HepG2 (cell line): ENCODE measurements around the gene NFKB1. TPM values are rescaled to one million over a fixed set of nuclear protein-coding genes. Genes with fewer than 3 reads are reported as not detected.

ENCODE experiments used
- ATAC-seq: fragments of 200-7000 bp; cut with Tn5 transposase; 3 replicates; pipeline ENCODE4 v1.9.1; 2020; ENCODE audit warnings: mild to moderate bottlenecking, moderate library complexity
- BruUV-seq: library from RNA; stranded (reverse); fragments of 400-500 nt; replicated peaks from 2 replicates; lab custom pipeline; 2021; lab: Mats Ljungman, UMichigan
- CTCF ChIA-PET: fragments of 300-600 bp; formaldehyde crosslinking; extraction: SDS; loops from one replicate; lab custom pipeline; 2021; ENCODE audit warnings: low total read pairs, inconsistent platforms, low intra/inter-chr PET ratio; lab: Yijun Ruan, JAX
- POLR2A ChIA-PET: fragments of 350-600 bp; sonication (Branson Sonifier 250); formaldehyde crosslinking; loops from one replicate; lab custom pipeline; 2020; ENCODE audit warnings: antibody characterized with exemption, inconsistent platforms; lab: Yijun Ruan, JAX
- DNase-seq: peaks from one replicate; pipeline ENCODE4 v3.0.0-alpha.2; 2015; ENCODE audit warnings: low spot score
- FAIRE-seq: peaks from 3 replicates; lab custom pipeline; 2011; peaks lifted over from hg19 to GRCh38; lab: Jason Lieb, UNC
- H2AFZ ChIP-seq: one replicate; pipeline ENCODE4 v1.6.1; 2011; ENCODE audit warnings: low read length, inconsistent platforms
- H3K27ac ChIP-seq: fragments of 300-600 bp; 3 replicates; pipeline ENCODE4 v1.8.0; 2011; ENCODE audit warnings: mixed run types, mild to moderate bottlenecking, mixed read lengths, low read length, inconsistent platforms; ENCODE audit not compliant: insufficient read depth; ENCODE audit errors: extremely low read length
- H3K27me3 ChIP-seq, 2 experiments: fragments of 200-600 bp in 1 of 2; 2 replicates in 1 of 2; 3 replicates in 1 of 2; pipeline versions ENCODE4 v1.6.0 to v1.8.0; 2011; ENCODE audit warnings: low read length in 2 of 2, mild to moderate bottlenecking in 2 of 2, moderate library complexity in 2 of 2, inconsistent platforms in 1 of 2; ENCODE audit not compliant: insufficient read depth in 2 of 2, control insufficient read depth in 1 of 2
- H3K36me3 ChIP-seq, 2 experiments: fragments of 200-600 bp in 1 of 2; replicated peaks in 1 of 2; 2 replicates in 1 of 2; 3 replicates in 1 of 2; pipeline versions ENCODE4 v1.5.1 to v1.8.0; 2011; ENCODE audit warnings: low read length in 2 of 2, inconsistent platforms in 1 of 2; ENCODE audit not compliant: insufficient read depth in 2 of 2, control insufficient read depth in 1 of 2
- H3K4me1 ChIP-seq: 2 replicates; pipeline ENCODE4 v1.5.1; 2012; ENCODE audit warnings: low read length, inconsistent platforms; ENCODE audit not compliant: insufficient read depth
- H3K4me2 ChIP-seq: 2 replicates; pipeline ENCODE4 v1.6.0; 2011; ENCODE audit warnings: low read depth, low read length, inconsistent platforms
- H3K4me3 ChIP-seq, 3 experiments: fragments of 200-600 bp in 1 of 3; sonication (generic), shearing (Covaris generic) in 1 of 3; replicated peaks in 1 of 3; 2 replicates each; pipeline ENCODE4 v1.5.1; 2011 to 2016; ENCODE audit warnings: low read length in 3 of 3, inconsistent platforms in 2 of 3, low read depth in 2 of 3, mild to moderate bottlenecking in 2 of 3, control low read depth in 1 of 3, mixed read lengths in 1 of 3; ENCODE audit not compliant: insufficient read depth in 1 of 3
- H3K79me2 ChIP-seq: one replicate; pipeline ENCODE4 v1.6.1; 2011; ENCODE audit warnings: low read length, inconsistent platforms; ENCODE audit not compliant: insufficient read depth
- H3K9ac ChIP-seq: 2 replicates; pipeline ENCODE4 v1.6.0; 2011; ENCODE audit warnings: mild to moderate bottlenecking, low read depth, low read length, inconsistent platforms; ENCODE audit not compliant: insufficient read depth
- H3K9me3 ChIP-seq: 2 replicates; pipeline ENCODE4 v1.5.1; 2012; ENCODE audit warnings: mild to moderate bottlenecking, low read length
- H4K20me1 ChIP-seq: 2 replicates; pipeline ENCODE4 v1.6.0; 2011; ENCODE audit warnings: inconsistent platforms, mild to moderate bottlenecking, low read length, moderate library complexity; ENCODE audit not compliant: insufficient read depth
- ARHGAP35 ChIP-seq: sonication (generic); formaldehyde crosslinking; IDR thresholded peaks from 2 replicates; pipeline ENCODE4 v1.9.0; 2022; ENCODE audit warnings: mild to moderate bottlenecking, inconsistent platforms, moderate library complexity, missing genetic modification reagents, borderline replicate concordance
- ARID2 ChIP-seq: sonication (generic); formaldehyde crosslinking; IDR thresholded peaks from 2 replicates; pipeline ENCODE4 v1.8.1; 2022; ENCODE audit warnings: mild to moderate bottlenecking, missing genetic modification reagents, borderline replicate concordance
- BHLHE40 ChIP-seq: IDR thresholded peaks from 2 replicates; pipeline ENCODE4 v1.6.1; 2011; ENCODE audit warnings: low read length, improper control_type of control experiment
- CEBPZ ChIP-seq: IDR thresholded peaks from 2 replicates; pipeline ENCODE4 v1.6.1; 2012; ENCODE audit warnings: low read length, improper control_type of control experiment
- MIXL1 ChIP-seq: IDR thresholded peaks from 2 replicates; pipeline ENCODE4 v1.6.1; 2016
- NKX3-1 ChIP-seq: sonication (generic); formaldehyde crosslinking; IDR thresholded peaks from 2 replicates; pipeline ENCODE4 v1.5.0; 2020; ENCODE audit warnings: missing genetic modification reagents
- RAD21 ChIP-seq: fragments of 450-650 bp; formaldehyde crosslinking; IDR thresholded peaks from 2 replicates; pipeline ENCODE4 v1.5.0; 2020; ENCODE audit warnings: mild to moderate bottlenecking
- RBFOX2 ChIP-seq: fragments of 200-400 bp; formaldehyde crosslinking; IDR thresholded peaks from 2 replicates; pipeline ENCODE4 v1.6.1; 2017; ENCODE audit warnings: low read depth, mild to moderate bottlenecking, low read length
- SOX6 ChIP-seq, 2 experiments: fragments of 450-650 bp in 1 of 2; sonication (generic) in 1 of 2; formaldehyde crosslinking in 1 of 2; IDR thresholded peaks; 2 replicates each; pipeline versions ENCODE4 v1.4.0 to v1.6.1; 2017 to 2020; ENCODE audit warnings: antibody characterized with exemption in 1 of 2, mild to moderate bottlenecking in 1 of 2, missing genetic modification reagents in 1 of 2
- SSRP1 ChIP-seq: IDR thresholded peaks from 2 replicates; pipeline ENCODE4 v1.6.1; 2016; ENCODE audit warnings: control low read depth
- ZBTB49 ChIP-seq: sonication (generic); formaldehyde crosslinking; IDR thresholded peaks from 2 replicates; pipeline ENCODE4 v1.4.0; 2020; ENCODE audit warnings: missing genetic modification reagents, borderline replicate concordance
- ZFP62 ChIP-seq: sonication (generic); formaldehyde crosslinking; IDR thresholded peaks from 2 replicates; pipeline ENCODE4 v1.4.0; 2020; ENCODE audit warnings: missing genetic modification reagents
- ZNF235 ChIP-seq: sonication (generic); formaldehyde crosslinking; IDR thresholded peaks from 2 replicates; pipeline ENCODE4 v1.8.1; 2023; ENCODE audit warnings: mild to moderate bottlenecking, missing genetic modification reagents, borderline replicate concordance
- ZNF451 ChIP-seq: sonication (generic); formaldehyde crosslinking; IDR thresholded peaks from 2 replicates; pipeline ENCODE4 v1.5.0; 2020; ENCODE audit warnings: mild to moderate bottlenecking, missing genetic modification reagents
- ZNF619 ChIP-seq: sonication (generic); formaldehyde crosslinking; IDR thresholded peaks from 2 replicates; pipeline ENCODE4 v1.4.0; 2020; ENCODE audit warnings: mild to moderate bottlenecking, missing genetic modification reagents
- ZNF660 ChIP-seq: sonication (generic); formaldehyde crosslinking; IDR thresholded peaks from 2 replicates; pipeline ENCODE4 v1.5.1; 2020; ENCODE audit warnings: mild to moderate bottlenecking, low read depth, missing genetic modification reagents, borderline replicate concordance
- WGBS: methylation state at CpG from one replicate; pipeline ENCODE4 v1.1.6; 2017; ENCODE audit warnings: low lambda C conversion rate; 5-methylcytosine and 5-hydroxymethylcytosine counted together
- in situ Hi-C: cut with HindIII; loops from 2 replicates; pipeline ENCODE4 v1.10.0; 2017; ENCODE audit warnings: low pct_unique_long_range_greater_than_20kb; ENCODE audit not compliant: extremely low pct_ligation_motif_present
- intact Hi-C: fragments of 100-400 bp; cut with micrococcal nuclease; formaldehyde crosslinking; loops from one replicate; pipeline ENCODE4 v1.10.0; 2022; ENCODE audit not compliant: unreplicated experiment
- polyA plus RNA-seq, 8 experiments: library from polyadenylated mRNA; depleted of rRNA in 3 of 8; stranded (reverse) in 7 of 8; unstranded in 1 of 8; fragments of >200 nt; fragmentation: Illumina TruSeq in 4 of 8; extraction: Trizol in 4 of 8; gene quantifications; 2 replicates each; pipeline versions ENCODE4 v1.2.1 to v1.2.3, GENCODE V29; 2011 to 2016; ENCODE audit warnings: low read depth in 4 of 8, missing spikeins in 1 of 8, mixed read lengths in 1 of 8; ENCODE audit not compliant: insufficient read depth in 1 of 8
- total RNA-seq, 5 experiments: library from RNA; depleted of rRNA; stranded (reverse); fragments of >200 nt; fragmentation: Illumina TruSeq; extraction: Trizol; gene quantifications; 2 replicates each; pipeline ENCODE4 v1.2.3, GENCODE V29; 2016; ENCODE audit warnings: low read depth in 1 of 5

The NFKB1 gene
- total and polyA plus RNA-seq, 2 of the 13 experiments (the other 11 are each of a cell fraction or from before 2014, with no cell fraction given), result 15.4 to 31.6 TPM

GRCh38 chr4:102494603-102495002, 6.6 kb upstream of the NFKB1 start (continued):
- TF ChIP-seq MIXL1 (CRISPR knock-in tag), result no peak
- TF ChIP-seq ZFP62 (CRISPR knock-in tag), result no peak
- TF ChIP-seq, all 625 proteins: peak for 0

- Histone ChIP-seq H3K27ac (no peak overlapping the region), H2AFZ (no peak overlapping the region), H3K79me2 (peaks cover 13% of the 10 kb centered on the region), H3K9me3 (no peaks in the 10 kb centered on the region), H3K4me1 (peaks cover 21% of the 10 kb centered on the region), H4K20me1 (no peaks in the 10 kb centered on the region), H3K36me3 (no peaks in the 10 kb centered on the region), H3K27me3 (no peaks in the 10 kb centered on the region), H3K4me3 (no peak overlapping the region), H3K4me2 (no peak overlapping the region), H3K9ac (no peak overlapping the region)
- WGBS, result 73% methylated on average over 2 of the region's 2 CpGs
- FAIRE-seq (no peak), ATAC-seq (no peak), DNase-seq (no peak)
- POLR2A ChIA-PET, result no interaction called here
- no peak for TF ChIP-seq CEBPZ
- no peak for TF ChIP-seq BHLHE40
- no peak for TF ChIP-seq SSRP1
- no peak for TF ChIP-seq ARID2
- no peak for TF ChIP-seq RBFOX2
- no peak for TF ChIP-seq ZNF619
- no peak for TF ChIP-seq RAD21
- TF ChIP-seq ZNF451 (CRISPR knock-in tag), result no peak
- no peak for TF ChIP-seq NKX3-1 (CRISPR knock-in tag)
- no peak for TF ChIP-seq SOX6 (IDR thresholded peaks at IDR 0.05)
- no peak for TF ChIP-seq SOX6 (CRISPR knock-in tag; IDR thresholded peaks at IDR 0.05)
- no peak for TF ChIP-seq ZBTB49 (CRISPR knock-in tag)
- no peak for TF ChIP-seq ARHGAP35 (CRISPR knock-in tag)
- TF ChIP-seq ZNF235 (CRISPR knock-in tag), result no peak
- no peak for TF ChIP-seq ZNF660
- intact Hi-C loops (no loop called here), in situ Hi-C loops (no loop called here)
- no TSS peak for BruUV-seq
- CTCF ChIA-PET, result no interaction called here
These were observed 3.2 kb upstream of the NFKB1 start for GRCh38 chr4:102497986-102498385.
